Keratinocyte (primary cell): ENCODE results near the gene MOV10L1. TPM values are rescaled to one million over a fixed set of nuclear protein-coding genes. Genes with fewer than 3 reads are reported as not detected.
A peak's percentile ranks its signal among the peaks of the same experiment; 100 is the strongest.

Experiments used
- DNase-seq: peaks from one replicate; pipeline ENCODE4 v3.0.0-alpha.2; 2011; ENCODE audit warnings: low read depth, missing footprints, low spot score
- FAIRE-seq: peaks from 2 replicates; lab custom pipeline; 2011; peaks lifted over from hg19 to GRCh38; lab: Jason Lieb, UNC
- H2AFZ ChIP-seq: 2 replicates; pipeline ENCODE4 v1.6.0; 2012; ENCODE audit warnings: low read length, control low read depth, inconsistent platforms; ENCODE audit not compliant: control insufficient read depth
- H3K27ac ChIP-seq: 2 replicates; pipeline ENCODE4 v1.5.1; 2011; ENCODE audit warnings: low read length; ENCODE audit not compliant: control insufficient read depth, insufficient read depth
- H3K27me3 ChIP-seq: 3 replicates; pipeline ENCODE4 v1.6.0; 2011; ENCODE audit warnings: low read length; ENCODE audit not compliant: control insufficient read depth, insufficient read depth; ENCODE audit errors: extremely low read depth
- H3K36me3 ChIP-seq, 2 experiments: 2 replicates in 1 of 2; 3 replicates in 1 of 2; pipeline ENCODE4 v1.5.1; 2011; ENCODE audit warnings: low read length in 2 of 2, mild to moderate bottlenecking in 1 of 2; ENCODE audit not compliant: control insufficient read depth in 2 of 2, insufficient read depth in 2 of 2; ENCODE audit errors: extremely low read depth in 1 of 2
- H3K4me1 ChIP-seq: 3 replicates; pipeline ENCODE4 v1.5.1; 2011; ENCODE audit warnings: low read length; ENCODE audit not compliant: control insufficient read depth, insufficient read depth; ENCODE audit errors: extremely low read depth
- H3K4me2 ChIP-seq: 3 replicates; pipeline ENCODE4 v1.6.0; 2011; ENCODE audit warnings: low read depth, low read length; ENCODE audit not compliant: control insufficient read depth, insufficient read depth; ENCODE audit errors: extremely low read depth
- H3K4me3 ChIP-seq, 3 experiments: fragments of 200-600 bp in 1 of 3; sonication (generic) in 1 of 3; 2 replicates in 2 of 3; 3 replicates in 1 of 3; pipeline ENCODE4 v1.5.1; 2011 to 2016; ENCODE audit warnings: low read length in 3 of 3, mild to moderate bottlenecking in 3 of 3, control low read depth in 2 of 3, inconsistent platforms in 1 of 3, low read depth in 1 of 3, mixed read lengths in 1 of 3, mixed run types in 1 of 3, moderate library complexity in 1 of 3; ENCODE audit not compliant: control insufficient read depth in 2 of 3, insufficient read depth in 2 of 3; ENCODE audit errors: extremely low read depth in 1 of 3
- H3K79me2 ChIP-seq: 2 replicates; pipeline ENCODE4 v1.6.0; 2012; ENCODE audit warnings: low read length; ENCODE audit not compliant: control insufficient read depth, insufficient read depth
- H3K9ac ChIP-seq: 3 replicates; pipeline ENCODE4 v1.6.0; 2011; ENCODE audit warnings: low read length; ENCODE audit not compliant: control insufficient read depth, insufficient read depth; ENCODE audit errors: extremely low read depth
- H3K9me1 ChIP-seq: 3 replicates; pipeline ENCODE4 v1.6.0; 2011; ENCODE audit warnings: low read length; ENCODE audit not compliant: control insufficient read depth, insufficient read depth; ENCODE audit errors: extremely low read depth
- H3K9me3 ChIP-seq: 2 replicates; pipeline ENCODE4 v1.5.1; 2012; ENCODE audit warnings: low read depth, low read length; ENCODE audit not compliant: control insufficient read depth
- H4K20me1 ChIP-seq: 3 replicates; pipeline ENCODE4 v1.6.0; 2011; ENCODE audit warnings: low read length; ENCODE audit not compliant: control insufficient read depth, insufficient read depth; ENCODE audit errors: extremely low read depth
- EZH2 ChIP-seq: IDR thresholded peaks from one replicate; pipeline ENCODE4 v1.6.1; 2012; ENCODE audit warnings: inconsistent platforms, mild to moderate bottlenecking, low read length, moderate library complexity
- dilution Hi-C: fragments of 300-500 bp; cut with MboI; formaldehyde crosslinking; loops from one replicate; pipeline ENCODE4 v1.7.0; 2020; ENCODE audit warnings: low sequenced_read_pairs; ENCODE audit not compliant: extremely low pct_ligation_motif_present
- polyA plus RNA-seq, 5 experiments: library from polyadenylated mRNA; depleted of rRNA in 3 of 5; stranded (reverse) in 3 of 5; stranded (forward) in 1 of 5; unstranded in 1 of 5; fragments of >200 nt; gene quantifications; 1 replicate in 1 of 5; 2 replicates in 3 of 5; 3 replicates in 1 of 5; pipeline versions ENCODE4 v1.2.1 to v1.2.3, GENCODE V29; 2011 to 2012; ENCODE audit warnings: missing spikeins in 2 of 5, low read depth in 1 of 5, low replicate concordance in 1 of 5
- TF ChIP-seq, protein P1 (sequence below), 3 experiments: IDR thresholded peaks in 1 of 3; conservative IDR thresholded peaks in 1 of 3; optimal IDR thresholded peaks in 1 of 3; 2 replicates in 2 of 3; 3 replicates in 1 of 3; pipeline versions ENCODE3 to v1.5.1; 2011; ENCODE audit warnings: low read length in 3 of 3, mild to moderate bottlenecking in 3 of 3, moderate library complexity in 2 of 3, control low read depth in 1 of 3, inconsistent platforms in 1 of 3; ENCODE audit not compliant: insufficient read depth in 2 of 3; ENCODE audit errors: extremely low read depth in 1 of 3

Gene MOV10L1
- polyA plus RNA-seq, 1 donor (not counting 4 experiments of a cell fraction or from before 2014, with no cell fraction given): not detected

DNA sequence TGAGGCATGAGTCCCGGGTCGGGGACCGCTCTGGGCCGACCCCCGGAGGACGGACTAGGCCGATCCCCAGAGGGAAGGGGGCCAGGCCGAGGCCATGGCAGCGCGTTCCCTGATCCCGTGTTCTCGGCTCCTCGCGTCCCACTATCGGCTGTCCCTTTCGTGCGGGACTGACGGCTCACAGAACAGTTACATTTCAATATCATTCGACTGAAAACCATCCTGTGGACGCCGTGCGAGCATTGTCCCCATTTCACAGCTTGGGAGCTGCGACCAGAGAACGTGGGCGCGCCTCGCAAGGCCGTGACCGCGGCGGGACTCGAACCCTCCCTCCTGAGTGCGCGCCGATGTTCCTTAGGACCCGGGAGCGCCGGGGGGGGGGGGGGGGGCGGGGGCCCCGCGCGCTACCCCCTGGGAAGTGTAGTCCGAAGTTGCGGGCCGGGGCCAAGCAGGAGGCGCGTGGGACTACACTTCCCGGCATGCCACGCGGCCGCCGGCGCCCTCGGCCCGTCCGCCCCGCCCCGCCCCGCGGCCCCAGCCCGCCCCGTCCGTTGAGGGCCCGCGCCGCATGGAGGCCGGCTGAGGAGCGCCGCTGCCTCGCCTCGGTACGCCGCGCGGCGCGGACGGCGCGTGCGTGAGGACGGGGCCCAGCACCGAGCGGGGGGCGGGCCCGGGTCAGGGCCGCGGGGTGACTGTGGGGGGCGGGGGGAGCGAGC is 95.7 kb downstream of the MOV10L1 start, which contains the start of gene TRABD:
TSS of gene TRABD (plus strand) at position 539 of the 713 bp plus-strand sequence. CDS start 7,148 bp downstream, outside the sequence.
- TF ChIP-seq, protein P1, sequence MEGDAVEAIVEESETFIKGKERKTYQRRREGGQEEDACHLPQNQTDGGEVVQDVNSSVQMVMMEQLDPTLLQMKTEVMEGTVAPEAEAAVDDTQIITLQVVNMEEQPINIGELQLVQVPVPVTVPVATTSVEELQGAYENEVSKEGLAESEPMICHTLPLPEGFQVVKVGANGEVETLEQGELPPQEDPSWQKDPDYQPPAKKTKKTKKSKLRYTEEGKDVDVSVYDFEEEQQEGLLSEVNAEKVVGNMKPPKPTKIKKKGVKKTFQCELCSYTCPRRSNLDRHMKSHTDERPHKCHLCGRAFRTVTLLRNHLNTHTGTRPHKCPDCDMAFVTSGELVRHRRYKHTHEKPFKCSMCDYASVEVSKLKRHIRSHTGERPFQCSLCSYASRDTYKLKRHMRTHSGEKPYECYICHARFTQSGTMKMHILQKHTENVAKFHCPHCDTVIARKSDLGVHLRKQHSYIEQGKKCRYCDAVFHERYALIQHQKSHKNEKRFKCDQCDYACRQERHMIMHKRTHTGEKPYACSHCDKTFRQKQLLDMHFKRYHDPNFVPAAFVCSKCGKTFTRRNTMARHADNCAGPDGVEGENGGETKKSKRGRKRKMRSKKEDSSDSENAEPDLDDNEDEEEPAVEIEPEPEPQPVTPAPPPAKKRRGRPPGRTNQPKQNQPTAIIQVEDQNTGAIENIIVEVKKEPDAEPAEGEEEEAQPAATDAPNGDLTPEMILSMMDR (optimal IDR thresholded peaks at IDR 0.05 in 1 of 3, IDR thresholded peaks at IDR 0.05 in 1 of 3, conservative IDR thresholded peaks at IDR 0.05 in 1 of 3; ENCODE audit: extremely low read depth in 1 of 3, insufficient read depth in 2 of 3, low read length in 3 of 3): no peak
- TF ChIP-seq EZH2: no peak
- Histone ChIP-seq H4K20me1 (peaks cover 3% of the 10 kb centered on the region), H2AFZ (peak within 1 kb of the TSS; percentile 83), H3K4me2 (peak within 1 kb of the TSS; percentile 78), H3K9me1 (no peaks in the 10 kb centered on the region), H3K9ac (peak within 1 kb of the TSS; percentile 82), H3K4me1 (peaks cover 15% of the 10 kb centered on the region), H3K36me3 (peaks cover 0 to 4% of the 10 kb centered on the region in 2 experiments), H3K9me3 (no peaks in the 10 kb centered on the region), H3K27ac (peak within 1 kb of the TSS; percentile 58), H3K27me3 (no peaks in the 10 kb centered on the region), H3K4me3 (peak within 1 kb of the TSS; percentile 63 to 81 (median 64)), H3K79me2 (peaks cover 35% of the 10 kb centered on the region)
- dilution Hi-C loops: no loop called here
- FAIRE-seq (no peak), DNase-seq (peak; percentile 35)

DNA sequence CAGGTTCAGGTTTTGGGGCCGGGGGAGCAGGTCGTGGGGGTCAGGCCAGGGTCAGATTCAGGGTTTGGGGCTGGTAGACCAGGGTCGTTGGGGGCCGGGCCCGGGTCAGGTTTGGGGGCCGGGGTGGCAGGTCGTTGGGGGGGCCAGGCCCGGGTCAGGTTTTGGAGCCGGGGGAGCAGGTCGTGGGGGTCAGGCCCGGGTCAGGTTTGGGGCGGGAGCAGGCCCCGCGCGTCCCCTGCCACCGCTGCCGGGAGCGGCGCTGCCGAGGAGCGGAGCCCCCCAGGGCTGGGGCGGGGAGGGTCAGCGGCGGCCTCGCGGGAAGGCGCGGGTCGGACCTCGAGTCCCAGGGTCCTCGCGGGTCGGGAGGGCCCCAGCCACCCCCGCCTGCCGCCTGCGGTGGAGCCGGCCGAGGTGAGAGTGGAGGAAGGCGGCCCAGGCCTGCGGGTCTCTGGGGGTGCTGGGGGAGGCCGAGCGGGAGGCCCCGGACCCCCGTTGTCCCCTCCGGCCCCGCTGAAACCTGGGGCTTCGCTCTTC is 96.4 kb downstream of the MOV10L1 start:
- FAIRE-seq: no peak
- peaks cover 40% of the 10 kb centered on the region for H3K79me2 ChIP-seq
- TF ChIP-seq, protein P1 (optimal IDR thresholded peaks at IDR 0.05 in 1 of 3, IDR thresholded peaks at IDR 0.05 in 1 of 3, conservative IDR thresholded peaks at IDR 0.05 in 1 of 3; ENCODE audit: extremely low read depth in 1 of 3, insufficient read depth in 2 of 3, low read length in 3 of 3): no peak
- no peak for TF ChIP-seq EZH2
- peaks cover 3% of the 10 kb centered on the region for H4K20me1 ChIP-seq
- no peak overlapping the region for H2AFZ ChIP-seq
- H3K4me2 ChIP-seq: peak overlapping the region; percentile 78
- peak overlapping the region; percentile 62 to 81 (median 64) for H3K4me3 ChIP-seq
- H3K9ac ChIP-seq: peak overlapping the region; percentile 82
- H3K9me3 ChIP-seq: no peaks in the 10 kb centered on the region
- no peaks in the 10 kb centered on the region for H3K27me3 ChIP-seq
- dilution Hi-C loops: no loop called here
- DNase-seq: no peak
- H3K9me1 ChIP-seq: no peaks in the 10 kb centered on the region
- peaks cover 21% of the 10 kb centered on the region for H3K4me1 ChIP-seq
- peaks cover 3 to 4% of the 10 kb centered on the region in 2 experiments for H3K36me3 ChIP-seq
- H3K27ac ChIP-seq: peak overlapping the region; percentile 58
